NCI-H1105 (cell line): Measurements from ENCODE around the gene CHRD.

ENCODE experiments used
- DNase-seq: peaks from one replicate; lab custom pipeline; 2025; lab: John Stamatoyannopoulos, UW

CHRD gene

DNA sequence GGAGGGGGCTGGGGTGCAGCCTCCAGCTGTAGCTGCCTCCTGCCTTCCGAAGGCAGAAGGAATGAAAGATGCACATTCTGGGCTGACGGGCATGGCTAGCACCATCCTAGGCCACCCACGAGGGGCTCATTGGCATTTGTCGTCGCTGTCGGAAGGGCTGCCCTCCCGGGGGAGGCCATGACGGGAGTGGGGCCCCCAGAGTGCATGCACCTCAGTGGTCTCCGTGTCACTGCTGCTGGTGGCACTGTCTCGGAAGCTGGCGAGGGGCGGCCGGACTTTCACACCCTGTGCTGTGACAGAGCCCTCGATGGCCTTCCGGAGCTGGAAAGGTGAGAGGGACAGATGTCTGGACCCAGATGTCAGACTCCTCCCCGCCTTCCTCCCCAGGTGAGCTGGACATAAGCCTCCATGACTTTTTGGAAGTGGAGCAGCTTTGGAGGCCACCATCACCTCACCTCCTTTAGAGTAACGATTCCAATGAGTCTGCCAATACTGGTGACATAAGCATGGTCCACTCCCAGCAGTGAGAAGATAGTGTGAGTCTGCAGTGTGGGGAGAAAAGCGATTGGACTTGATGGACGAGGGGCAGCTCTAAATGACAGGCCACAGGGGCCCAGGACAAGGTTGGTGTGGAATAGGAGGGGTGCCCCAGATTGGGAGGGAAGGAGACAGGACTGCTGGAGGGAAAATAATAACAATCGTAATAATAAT is 33.2 kb upstream of the CHRD start:
- no peak for DNase-seq

DNA sequence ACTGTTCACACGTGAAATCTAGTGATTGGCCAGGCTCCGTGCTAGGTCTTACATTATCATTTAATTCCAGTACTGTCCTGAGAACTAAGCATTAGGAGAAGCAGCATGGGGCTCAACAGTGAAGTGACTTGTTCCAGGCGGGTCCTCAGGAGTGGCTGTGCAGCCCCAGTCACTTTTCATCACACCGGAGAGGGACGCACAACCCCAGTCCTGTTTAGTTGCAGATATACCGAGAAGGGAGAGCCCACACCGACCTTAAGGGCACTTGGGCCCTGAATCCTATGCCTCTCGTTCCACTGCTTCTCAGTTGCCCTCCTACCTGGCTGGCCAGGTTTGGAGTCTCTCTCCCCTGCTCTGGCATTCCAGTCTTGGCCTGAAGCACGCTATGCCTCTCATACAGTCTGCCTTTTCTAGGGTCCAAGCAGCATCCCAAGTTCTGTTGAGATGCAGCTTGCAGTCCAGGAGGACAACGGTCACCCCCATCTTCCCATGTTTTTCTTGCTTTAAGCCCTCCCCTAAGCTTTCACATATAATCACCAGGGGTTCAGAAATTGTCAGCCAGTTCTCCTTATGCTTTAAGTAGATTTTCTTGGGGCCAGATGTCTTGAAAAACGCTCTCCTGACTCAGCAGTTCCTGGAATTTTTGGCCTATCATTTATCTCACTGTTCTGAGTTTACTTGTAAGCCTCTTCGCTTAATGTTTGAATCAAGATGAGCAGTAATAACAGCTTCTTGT is 32.4 kb upstream of the CHRD start:
- DNase-seq, result no peak

DNA sequence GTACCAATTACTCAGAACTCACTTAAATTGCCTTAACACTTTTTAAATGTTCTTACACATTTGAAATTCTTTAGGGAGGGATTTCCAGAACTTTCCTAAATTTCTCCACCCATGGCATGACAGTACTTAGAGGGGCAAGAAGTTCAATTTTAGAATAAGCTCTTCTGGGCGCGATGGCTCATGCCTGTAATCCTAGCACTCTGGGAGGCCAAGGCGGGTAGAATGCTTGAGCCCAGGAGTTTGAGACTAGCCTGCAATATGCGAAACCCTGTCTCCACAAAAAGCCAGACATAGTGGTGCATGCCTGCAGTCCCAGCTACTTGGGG is 31.8 kb upstream of the CHRD start:
- DNase-seq, result no peak

DNA sequence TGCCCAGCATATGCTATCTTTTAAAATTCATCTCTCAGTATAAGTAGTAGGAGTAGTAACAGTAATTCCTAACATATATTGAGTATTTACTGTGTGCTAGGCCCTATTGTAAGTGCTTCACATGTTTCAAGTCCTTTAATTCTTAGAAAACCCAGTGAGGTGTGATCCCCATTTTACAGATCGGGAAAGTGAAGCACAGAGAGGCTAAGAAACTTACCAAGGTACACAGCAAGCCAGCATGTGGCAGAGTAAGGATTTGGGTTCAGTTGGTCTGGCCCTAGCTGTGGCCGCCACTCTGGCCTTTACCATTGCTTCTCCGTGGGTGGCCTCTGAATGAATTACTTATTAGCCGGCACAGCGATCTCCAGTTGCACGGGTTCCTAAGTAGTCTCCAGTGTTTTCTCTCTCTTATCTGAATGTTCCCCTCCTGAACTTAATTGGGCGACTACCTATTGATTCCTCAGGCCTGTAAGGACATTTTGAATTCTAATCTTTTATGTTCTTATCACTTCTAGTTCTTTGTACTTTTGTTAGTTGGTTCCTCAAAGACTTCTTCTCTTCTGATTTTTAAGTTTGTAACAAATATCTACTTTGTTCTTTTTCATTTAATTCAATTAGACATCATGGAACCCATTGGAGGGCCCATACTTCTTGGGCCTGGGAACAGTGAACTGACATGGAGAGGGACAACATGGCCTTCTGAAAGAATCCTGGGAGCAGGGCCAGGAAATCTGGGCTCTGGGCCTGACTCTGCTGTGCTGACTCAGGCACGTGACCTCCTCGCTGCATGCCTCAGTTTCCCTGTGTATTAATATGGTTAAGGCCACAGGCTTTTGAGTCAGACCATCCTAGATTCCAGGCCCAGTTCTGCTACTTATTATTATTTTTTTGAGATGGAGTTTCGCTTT is 30.0 kb upstream of the CHRD start:
- no peak for DNase-seq

DNA sequence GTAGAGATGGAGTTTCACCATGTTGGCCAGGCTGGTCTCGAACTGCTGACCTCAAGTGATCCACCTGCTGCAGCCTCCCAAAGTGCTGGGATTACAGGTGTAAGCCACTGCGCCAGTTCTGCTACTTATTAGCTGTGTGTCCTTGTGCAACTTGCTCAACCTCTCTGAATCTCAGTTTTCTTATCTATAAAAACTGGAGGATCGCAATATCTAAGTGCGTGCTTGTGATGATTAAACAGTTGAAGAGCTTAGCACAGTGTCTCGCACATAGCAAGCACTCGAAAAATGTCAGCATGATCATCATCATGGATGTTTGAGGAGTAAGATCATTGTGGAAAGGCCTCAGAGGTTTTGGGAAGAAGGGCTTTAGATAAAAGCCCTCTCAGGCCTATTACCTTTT is 29.2 kb upstream of the CHRD start:
- no peak for DNase-seq

DNA sequence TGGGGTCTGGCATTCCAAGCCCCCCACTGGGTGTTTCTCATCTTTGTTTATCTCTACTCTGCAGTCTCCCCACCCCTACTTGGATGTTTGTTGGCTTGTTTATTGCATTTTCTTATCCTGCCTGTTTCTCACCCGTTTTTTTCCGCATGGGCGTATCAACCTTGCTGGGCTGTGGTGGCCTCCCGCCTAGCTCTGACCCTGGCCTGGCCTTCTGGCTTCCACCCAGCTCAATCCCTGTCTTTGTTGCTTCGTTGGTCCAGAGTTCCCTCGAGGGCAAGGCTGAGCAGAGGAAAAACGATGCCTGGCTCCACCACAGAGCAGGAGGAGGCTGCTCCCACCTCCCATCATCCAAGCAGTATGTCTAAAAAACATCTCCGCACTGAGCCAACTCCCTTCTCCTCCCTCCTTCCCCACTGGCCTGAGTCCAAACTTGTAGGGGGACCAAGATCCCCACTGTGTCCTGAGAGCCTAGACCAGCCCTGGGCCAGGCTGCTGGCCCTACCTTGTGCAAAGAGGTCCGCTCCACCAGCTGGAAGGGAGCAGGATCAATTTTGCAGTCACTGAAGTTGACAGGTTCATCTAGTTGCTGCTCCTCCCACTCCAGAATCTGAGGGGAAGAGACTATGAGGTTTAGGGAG is 28.2 kb upstream of the CHRD start:
- DNase-seq, result no peak

DNA sequence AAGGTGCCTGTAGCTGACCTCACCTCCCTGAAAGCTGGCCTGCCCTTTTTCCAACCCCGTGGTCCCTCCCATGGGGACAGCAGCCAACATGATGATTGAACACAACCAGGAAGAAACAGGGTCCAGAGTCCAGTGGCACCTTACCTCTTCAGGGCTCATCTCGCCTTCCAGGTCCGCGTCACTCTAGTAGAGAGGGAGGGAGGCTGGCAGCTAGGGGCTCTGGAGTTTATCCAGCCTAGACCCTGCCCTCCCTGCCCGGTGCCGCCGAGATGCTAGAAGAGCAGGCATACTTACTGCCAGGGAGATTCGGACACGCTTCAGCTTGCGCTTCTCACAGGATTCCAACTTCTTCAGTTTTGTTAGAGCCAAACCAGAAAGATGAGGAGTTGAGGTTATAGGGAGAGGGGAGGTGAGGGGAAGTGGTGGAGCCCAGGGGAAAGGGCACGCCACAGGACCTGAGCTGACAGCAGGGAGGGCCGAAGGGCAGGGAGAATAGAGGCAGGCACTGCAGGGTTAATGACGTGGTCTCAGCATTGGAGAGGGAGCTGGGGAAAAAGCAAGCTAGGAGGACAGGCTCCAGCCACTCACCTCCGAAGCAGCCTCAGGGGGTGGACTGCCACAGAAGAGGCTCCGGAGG is 27.6 kb upstream of the CHRD start:
- DNase-seq, result no peak

DNA sequence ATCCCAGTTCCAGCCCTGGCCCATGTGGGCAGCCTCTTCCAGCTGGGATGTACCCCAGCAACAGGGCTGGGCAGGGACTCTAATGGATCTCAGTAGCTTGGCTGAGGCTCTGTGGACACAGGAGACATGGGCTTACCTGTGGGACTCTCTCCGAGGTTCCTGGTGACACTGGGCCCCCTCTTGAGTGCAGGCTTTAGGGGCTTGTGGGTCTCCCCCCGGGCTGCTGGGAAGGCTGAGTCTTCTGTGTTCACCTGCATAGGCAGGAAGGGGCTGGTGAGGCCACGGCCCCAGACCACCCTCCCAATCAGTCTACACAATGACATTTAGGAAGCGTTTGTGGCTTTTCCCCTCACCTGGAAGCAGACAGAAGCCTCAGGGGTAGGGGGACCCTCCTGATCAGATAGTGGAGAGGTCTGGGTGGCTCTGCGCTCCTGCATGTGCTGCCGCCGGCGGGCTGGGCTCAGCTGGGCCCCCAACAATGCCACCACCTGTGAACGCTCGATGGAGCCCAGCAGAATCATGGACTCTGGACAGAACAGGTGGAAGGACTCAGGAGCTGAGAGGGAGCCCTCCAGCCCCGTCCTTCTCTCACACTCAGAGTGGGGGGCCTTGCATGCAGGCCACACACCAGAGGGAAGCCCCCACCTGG is 26.8 kb upstream of the CHRD start:
- no peak for DNase-seq

DNA sequence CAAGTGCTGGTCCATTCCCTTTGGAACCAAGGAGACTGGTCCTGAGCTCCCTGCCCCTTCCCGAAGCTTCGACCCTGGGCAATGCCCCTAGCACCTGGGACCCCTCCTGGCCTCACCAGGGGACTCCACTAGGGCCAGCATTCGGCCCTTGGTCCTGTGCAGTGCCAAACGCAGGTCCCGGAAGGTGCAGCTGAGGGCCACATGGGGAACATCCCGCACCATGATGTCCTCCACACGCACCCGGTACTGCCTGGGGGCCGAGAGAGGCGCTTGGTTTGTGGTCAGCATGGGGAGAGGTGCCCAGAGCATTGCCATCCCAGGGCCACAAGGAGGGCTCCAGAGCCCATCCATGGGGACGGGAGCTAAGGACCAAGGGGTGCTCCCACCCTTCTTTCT is 26.3 kb upstream of the CHRD start:
- no peak for DNase-seq

DNA sequence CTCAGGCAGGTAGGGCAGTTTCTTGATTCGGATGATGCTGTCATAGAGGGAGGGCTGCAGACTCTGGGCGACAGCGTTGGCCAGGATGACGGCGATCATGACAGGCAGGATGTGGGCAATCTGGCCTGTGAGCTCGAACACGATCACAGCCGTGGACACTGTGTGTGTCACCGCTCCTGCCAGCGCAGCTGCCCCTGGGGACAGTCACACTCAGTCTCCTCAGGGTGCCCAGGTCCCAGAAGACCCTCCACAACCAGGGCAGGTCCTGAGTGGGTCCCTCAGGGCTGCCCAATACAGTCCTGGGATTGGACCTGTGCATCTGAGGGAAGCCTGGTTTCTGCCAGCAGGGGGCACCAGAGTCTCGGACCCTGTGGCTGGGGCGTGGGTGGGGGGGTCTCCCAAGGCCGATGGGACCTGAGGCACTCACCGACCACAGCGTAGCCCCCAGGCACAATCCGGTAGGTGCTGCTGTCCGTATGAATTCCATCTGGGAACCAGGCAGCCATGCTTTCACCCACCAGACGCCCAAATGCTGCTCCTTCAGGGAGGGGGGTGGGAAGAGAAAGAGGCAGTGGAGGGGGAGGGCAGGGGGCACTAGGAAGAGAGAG is 25.6 kb upstream of the CHRD start:
- DNase-seq, result no peak

DNA sequence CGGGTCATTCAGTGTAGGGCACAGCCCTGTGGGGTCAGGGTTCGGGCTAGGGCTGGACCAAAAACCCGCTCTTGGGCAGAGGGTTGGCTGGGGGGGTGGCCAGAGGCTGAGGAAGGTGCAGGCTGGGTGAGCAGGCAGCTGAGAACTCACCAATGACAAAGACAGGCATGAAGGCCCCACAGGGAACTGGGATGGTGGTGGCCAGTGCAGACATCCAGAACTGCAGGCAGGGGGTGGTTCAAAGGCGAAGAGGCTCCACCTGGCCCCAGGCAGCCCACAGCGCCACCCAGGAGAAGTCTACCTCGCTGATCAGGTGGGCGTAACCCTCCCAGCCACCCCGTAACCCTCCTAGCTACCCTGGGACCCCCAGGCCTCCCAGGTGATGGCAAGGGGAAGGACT is 25.1 kb upstream of the CHRD start:
- no peak for DNase-seq

DNA sequence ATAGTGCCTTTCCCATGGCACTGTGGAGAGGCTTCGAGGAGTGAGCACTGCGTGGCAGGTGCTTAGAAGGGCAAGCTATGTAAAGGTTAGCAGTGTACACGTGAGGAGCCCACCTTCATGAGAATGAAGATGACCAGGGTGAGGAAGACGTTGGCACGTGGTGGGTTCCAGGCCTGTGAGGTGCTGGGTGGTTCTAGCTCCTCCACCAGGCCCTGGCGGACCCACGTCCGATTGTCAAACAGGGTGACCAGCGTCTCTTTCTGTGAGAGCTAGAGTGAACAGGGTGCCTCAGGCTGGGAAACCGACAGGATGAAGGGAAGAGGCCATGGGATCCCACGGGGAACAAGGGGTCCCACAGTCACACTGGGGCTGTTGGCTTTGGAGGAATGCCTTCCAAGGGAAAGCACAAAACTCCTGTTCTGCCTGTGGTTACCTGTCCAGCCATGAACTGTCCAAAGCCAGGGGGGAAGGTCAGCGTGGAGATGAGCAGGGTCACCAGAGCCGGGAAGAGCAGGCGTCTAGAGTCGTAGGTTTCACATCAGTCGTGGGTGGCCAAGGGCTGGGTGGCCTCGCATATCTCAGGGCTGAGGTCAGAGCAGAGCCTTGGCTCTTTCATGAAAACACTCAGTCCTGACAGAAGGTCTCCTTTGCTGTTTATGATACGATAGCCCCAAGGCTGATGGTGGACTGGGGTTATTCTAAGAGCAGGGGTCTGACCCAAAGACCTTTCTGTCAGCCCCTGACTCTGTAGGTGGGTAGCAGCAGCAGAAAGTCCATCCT is 24.4 kb upstream of the CHRD start:
- DNase-seq, result no peak

DNA sequence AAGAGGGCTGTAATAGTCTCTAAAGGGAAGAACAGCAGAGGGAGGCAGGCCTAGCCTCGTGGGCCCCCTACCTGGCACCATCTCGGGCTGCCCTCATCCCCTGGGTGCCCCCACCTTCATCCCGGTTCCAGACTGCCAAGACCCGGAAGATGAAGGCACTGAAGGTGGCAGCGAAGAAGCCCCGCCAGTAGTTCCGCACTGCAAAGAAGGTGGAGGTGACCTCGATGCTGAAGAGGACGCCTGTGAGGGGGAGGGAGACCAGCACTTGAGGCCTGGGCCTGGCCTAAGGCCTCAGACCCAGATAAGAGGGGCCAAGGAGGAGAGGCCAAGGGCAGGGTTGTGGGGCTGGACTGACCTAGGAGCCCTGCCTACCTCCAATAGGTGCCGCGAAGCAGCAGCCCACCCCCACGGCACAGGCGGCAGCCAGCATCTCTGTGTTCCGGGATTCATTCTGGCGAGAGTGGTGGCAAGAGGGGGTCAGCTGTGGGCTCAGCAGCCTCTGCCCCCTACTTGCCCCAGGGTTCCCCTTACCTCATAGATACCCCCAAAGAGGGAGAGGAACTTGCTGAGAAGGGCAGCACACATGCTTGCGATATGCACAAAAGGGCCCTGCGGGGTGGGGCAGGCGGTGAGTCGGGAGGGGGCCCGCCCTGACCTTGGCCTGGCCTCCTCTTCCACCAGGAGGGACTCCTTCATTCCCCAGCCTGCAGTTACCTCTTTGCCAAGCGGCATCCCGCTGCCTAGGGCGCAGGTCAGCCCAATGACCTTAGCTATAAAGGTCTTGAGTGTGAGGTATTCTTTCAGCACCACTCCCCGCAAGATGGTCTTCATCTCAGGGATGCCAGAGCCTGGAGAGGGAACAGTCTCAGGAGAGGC is 22.4 kb upstream of the CHRD start:
- DNase-seq, result no peak

DNA sequence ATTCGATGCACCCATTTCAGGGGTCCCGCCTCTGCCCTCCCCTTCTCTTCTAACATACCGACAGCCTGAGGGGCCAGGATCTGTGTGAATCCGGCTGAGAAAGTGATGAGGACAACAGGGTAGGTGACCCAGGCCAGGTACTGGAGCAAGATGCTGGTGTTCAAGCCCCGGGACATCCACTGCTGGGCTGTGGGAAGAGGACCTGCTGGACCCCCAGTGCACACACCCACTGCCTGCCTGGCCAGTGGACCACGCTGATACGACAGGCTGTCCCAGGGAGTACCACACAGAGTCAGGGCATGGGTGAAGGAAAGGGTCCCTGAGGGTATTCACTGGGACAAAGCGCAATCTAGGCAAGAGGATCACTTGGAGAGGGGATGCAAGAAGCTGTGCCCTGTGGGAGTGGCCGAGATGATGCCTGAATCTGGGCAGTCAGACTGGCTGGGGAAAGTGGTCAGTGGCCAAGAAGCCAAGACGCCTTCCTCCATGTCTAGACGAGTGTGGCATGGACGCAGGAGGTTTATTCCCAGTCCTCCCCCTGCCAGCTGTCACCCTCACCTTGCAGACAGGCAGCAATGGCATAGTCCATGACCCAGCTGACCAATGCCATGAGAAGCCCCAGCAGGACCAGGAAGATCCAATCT is 21.6 kb upstream of the CHRD start:
- DNase-seq, result no peak

DNA sequence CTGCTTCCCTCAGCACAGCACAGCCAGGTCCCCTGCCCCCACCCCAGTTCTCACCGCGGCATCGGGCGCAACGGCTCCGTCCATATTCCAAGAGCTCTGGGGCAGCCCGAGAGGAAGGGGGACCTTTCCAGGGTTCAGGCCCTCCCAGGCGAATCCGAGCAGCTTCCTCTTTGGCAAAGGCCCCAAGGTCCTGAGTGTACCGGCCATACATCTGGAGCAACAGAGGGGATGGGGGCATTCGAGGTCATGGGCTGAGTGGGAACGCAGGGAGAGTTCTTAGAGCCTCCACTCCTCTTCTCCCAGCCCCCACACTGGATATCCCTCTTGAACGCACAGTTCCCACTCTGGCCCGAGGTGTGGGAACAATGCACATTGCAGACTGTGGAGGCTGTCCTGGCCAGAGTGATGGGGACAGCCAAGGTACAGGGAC is 20.9 kb upstream of the CHRD start:
- DNase-seq, result no peak

DNA sequence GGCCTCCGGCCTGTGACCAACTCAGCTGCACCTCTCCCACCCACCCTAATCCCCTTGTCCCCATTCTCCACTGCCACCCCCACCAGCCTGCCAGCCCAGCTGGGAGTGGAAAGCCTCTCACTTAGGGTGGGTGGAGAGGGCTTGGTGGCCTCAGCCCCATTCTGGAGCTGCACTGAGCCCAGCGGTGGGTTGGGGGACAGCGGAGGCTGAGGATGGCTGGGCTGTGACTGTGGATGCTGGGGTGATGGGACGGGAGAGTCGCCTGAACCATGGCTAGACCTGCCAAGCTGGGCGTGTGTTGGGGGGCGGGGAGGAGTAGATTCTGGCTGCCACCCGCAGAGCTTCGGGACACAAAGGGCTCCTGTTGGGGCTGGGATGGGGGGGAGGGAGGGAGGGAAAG is 20.2 kb upstream of the CHRD start:
- no peak for DNase-seq

DNA sequence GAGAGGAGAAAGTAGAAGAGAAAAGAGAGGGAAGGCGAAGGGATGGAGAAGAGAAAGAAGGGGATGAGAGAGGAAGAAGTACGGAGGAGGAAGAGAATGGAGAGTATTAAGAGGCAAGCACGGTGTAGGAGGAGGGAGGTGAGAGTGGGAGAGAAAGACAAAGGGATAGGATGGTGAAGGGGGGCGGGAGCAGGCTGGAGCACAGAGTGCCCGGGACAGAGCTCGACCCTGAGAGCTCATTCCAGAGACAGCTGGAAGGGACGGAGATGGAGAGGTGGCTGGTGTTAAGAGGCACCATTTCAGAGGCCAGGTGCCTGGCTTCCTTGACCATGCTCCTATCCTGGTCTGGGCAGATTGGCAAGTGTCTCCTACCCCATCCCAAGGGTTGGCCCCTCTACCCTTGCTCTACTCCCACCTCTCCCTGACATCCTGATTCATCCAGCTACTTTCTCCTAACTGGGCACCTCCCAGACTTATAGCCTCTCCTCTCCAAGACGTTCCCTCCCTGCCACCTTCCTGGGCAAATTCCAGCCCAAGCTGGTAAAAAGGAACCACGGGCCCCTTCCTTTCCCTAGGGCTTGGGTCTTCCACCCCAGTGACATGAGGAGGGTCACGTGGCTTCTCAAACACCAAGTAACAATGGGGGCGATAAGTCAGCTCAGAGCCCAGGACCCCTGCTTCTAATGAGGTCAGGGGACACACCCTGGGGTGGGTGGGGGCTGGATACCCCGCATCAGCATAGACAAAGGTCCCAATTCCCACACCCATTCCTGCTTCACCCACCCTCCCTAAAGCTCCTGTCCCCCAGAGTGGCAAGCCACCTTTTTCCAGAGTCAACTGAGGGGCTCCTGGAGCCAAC is 19.6 kb upstream of the CHRD start:
- DNase-seq, result no peak
